IMR-90 (cell line): ENCODE measurements around the gene RYK.

ENCODE experiments used
- BHLHE40 ChIP-seq: fragments of 150-350 bp; IDR thresholded peaks from 2 replicates; pipeline ENCODE4 v1.6.1; 2016; ENCODE audit warnings: mild to moderate bottlenecking, low read depth, low read length
- CEBPB ChIP-seq: IDR thresholded peaks from 2 replicates; pipeline ENCODE4 v1.6.1; 2012; ENCODE audit warnings: low read depth, low read length, improper control_type of control experiment
- FOS ChIP-seq: fragments of 150-350 bp; IDR thresholded peaks from 2 replicates; pipeline ENCODE4 v1.6.1; 2016; ENCODE audit warnings: low read depth, low read length
- MAFK ChIP-seq: IDR thresholded peaks from 2 replicates; pipeline ENCODE4 v1.6.1; 2012; ENCODE audit warnings: low read depth, low read length, improper control_type of control experiment
- MXI1 ChIP-seq: IDR thresholded peaks from 2 replicates; pipeline ENCODE4 v1.6.1; 2012; ENCODE audit warnings: low read depth, mild to moderate bottlenecking, low read length, moderate library complexity, borderline replicate concordance
- POLR2A ChIP-seq: IDR thresholded peaks from 2 replicates; pipeline ENCODE4 v1.6.1; 2012; ENCODE audit warnings: mild to moderate bottlenecking, low read depth, low read length
- RAD21 ChIP-seq: IDR thresholded peaks from 2 replicates; pipeline ENCODE4 v1.6.1; 2012; ENCODE audit warnings: low read length, improper control_type of control experiment
- RCOR1 ChIP-seq: IDR thresholded peaks from 2 replicates; pipeline ENCODE4 v1.6.1; 2012; ENCODE audit warnings: mild to moderate bottlenecking, low read length, improper control_type of control experiment; ENCODE audit not compliant: insufficient replicate concordance
- SMC3 ChIP-seq: fragments of 150-350 bp; IDR thresholded peaks from 2 replicates; pipeline ENCODE4 v1.6.1; 2016; ENCODE audit warnings: low read depth, mild to moderate bottlenecking, antibody characterized with exemption, low read length, moderate library complexity
- TF ChIP-seq, protein P1 (sequence below): conservative IDR thresholded peaks from 2 replicates; pipeline ENCODE4 v1.5.1; 2012; ENCODE audit warnings: mild to moderate bottlenecking, low read depth, low read length, improper control_type of control experiment
- TF ChIP-seq, protein P2 (sequence below): fragments of 150-350 bp; IDR thresholded peaks from 2 replicates; pipeline ENCODE4 v1.6.1; 2017; ENCODE audit warnings: mild to moderate bottlenecking, antibody characterized with exemption, low read length, low read depth
- TF ChIP-seq, protein P3 (sequence below): fragments of 150-350 bp; IDR thresholded peaks from 2 replicates; pipeline ENCODE4 v1.6.1; 2016; ENCODE audit warnings: low read depth, mild to moderate bottlenecking, low read length, moderate library complexity, borderline replicate concordance

DNA sequence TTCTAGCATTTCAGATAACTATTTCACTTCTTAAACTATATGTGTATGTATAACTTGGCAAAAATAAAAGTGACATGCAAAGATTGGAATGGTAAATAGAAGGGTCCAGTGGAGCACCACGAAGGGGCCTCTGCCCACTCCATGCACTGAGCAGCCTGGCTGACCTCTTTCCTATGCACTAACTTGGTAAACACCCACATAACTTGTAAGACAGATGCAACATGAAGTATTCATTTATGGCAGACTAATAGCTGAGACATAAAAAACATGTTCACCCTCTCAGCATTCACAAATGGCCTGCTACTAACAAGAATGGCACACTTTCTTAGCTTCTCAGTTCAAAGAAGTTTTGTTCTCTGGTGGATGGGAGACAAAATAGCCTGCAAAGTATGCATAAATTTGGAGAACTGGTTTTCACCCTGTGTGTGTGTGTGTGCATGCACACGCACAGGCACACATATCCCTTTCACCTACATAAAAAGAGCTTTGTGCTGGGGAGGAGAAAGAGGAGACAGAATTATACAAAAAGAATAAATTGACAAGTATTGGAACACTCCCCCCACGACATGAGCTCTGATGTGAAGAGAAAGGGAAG lies 26.5 kb upstream of the RYK start:
- TF ChIP-seq, protein P1, sequence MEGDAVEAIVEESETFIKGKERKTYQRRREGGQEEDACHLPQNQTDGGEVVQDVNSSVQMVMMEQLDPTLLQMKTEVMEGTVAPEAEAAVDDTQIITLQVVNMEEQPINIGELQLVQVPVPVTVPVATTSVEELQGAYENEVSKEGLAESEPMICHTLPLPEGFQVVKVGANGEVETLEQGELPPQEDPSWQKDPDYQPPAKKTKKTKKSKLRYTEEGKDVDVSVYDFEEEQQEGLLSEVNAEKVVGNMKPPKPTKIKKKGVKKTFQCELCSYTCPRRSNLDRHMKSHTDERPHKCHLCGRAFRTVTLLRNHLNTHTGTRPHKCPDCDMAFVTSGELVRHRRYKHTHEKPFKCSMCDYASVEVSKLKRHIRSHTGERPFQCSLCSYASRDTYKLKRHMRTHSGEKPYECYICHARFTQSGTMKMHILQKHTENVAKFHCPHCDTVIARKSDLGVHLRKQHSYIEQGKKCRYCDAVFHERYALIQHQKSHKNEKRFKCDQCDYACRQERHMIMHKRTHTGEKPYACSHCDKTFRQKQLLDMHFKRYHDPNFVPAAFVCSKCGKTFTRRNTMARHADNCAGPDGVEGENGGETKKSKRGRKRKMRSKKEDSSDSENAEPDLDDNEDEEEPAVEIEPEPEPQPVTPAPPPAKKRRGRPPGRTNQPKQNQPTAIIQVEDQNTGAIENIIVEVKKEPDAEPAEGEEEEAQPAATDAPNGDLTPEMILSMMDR: no peak
- TF ChIP-seq FOS (no peak), RAD21 (no peak), POLR2A (no peak), MXI1 (no peak), MAFK (no peak), RCOR1 (no peak), SMC3 (no peak), CEBPB (no peak), BHLHE40 (no peak)
- TF ChIP-seq, protein P2, sequence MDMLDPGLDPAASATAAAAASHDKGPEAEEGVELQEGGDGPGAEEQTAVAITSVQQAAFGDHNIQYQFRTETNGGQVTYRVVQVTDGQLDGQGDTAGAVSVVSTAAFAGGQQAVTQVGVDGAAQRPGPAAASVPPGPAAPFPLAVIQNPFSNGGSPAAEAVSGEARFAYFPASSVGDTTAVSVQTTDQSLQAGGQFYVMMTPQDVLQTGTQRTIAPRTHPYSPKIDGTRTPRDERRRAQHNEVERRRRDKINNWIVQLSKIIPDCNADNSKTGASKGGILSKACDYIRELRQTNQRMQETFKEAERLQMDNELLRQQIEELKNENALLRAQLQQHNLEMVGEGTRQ: no peak
- TF ChIP-seq, protein P3, sequence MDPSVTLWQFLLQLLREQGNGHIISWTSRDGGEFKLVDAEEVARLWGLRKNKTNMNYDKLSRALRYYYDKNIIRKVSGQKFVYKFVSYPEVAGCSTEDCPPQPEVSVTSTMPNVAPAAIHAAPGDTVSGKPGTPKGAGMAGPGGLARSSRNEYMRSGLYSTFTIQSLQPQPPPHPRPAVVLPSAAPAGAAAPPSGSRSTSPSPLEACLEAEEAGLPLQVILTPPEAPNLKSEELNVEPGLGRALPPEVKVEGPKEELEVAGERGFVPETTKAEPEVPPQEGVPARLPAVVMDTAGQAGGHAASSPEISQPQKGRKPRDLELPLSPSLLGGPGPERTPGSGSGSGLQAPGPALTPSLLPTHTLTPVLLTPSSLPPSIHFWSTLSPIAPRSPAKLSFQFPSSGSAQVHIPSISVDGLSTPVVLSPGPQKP: no peak
